Body of pancreas (tissue), 4 donors: ENCODE results near the gene MYOM1.

ENCODE experiments used
- CTCF ChIP-seq, 7 experiments: fragments of 450-650 bp in 4 of 7; fragments of 200-600 bp in 3 of 7; sonication (generic) in 3 of 7; IDR thresholded peaks; one replicate each; pipeline ENCODE4 v1.5.1; 2016 to 2019; ENCODE audit warnings: antibody characterized with exemption in 7 of 7
- POLR2A ChIP-seq, 3 donors: fragments of 450-650 bp; IDR thresholded peaks; one replicate each; pipeline ENCODE4 v1.6.1; 2016; ENCODE audit warnings: antibody characterized with exemption in 3 of 3, mild to moderate bottlenecking in 2 of 3

- TF ChIP-seq POLR2A (IDR thresholded peaks at IDR 0.05): no peak
- TF ChIP-seq CTCF (IDR thresholded peaks at IDR 0.05): no peak
Measured at GRCh38 chr18:3051718-3052410, 167.9 kb downstream of the MYOM1 start.
